Activated CD8-positive, alpha-beta memory T cell treated with anti-CD3 and anti-CD28 coated beads for 1 hour (primary cell): ENCODE results near the gene CNN3.

Source experiments
- DNase-seq, 2 donors: peaks; one replicate each; pipeline ENCODE4 v3.0.0-alpha.2; 2020; ENCODE audit warnings: low read depth in 1 of 2; ENCODE audit errors: extremely low read depth in 1 of 2

CNN3 gene

DNA sequence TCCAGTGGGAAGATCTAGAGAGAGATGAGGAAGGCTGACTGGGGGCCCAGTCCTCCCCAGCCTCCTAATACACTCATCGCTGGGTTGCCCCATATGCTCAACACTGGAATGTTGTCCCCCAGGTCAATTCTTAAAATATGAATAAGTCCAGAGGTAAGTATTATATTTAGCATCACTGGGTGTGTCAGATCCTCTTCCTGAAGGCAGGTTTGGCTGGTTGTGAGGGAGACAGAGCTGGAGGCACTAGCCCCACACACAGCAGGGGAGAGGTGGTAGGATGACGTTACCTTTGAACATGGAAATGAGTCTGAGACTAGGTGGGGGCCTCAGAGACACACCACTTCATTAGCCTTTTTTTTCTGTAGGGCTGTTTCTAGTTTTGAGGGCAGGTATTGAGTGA lies 64.2 kb downstream of the CNN3 start:
- no peak for DNase-seq

DNA sequence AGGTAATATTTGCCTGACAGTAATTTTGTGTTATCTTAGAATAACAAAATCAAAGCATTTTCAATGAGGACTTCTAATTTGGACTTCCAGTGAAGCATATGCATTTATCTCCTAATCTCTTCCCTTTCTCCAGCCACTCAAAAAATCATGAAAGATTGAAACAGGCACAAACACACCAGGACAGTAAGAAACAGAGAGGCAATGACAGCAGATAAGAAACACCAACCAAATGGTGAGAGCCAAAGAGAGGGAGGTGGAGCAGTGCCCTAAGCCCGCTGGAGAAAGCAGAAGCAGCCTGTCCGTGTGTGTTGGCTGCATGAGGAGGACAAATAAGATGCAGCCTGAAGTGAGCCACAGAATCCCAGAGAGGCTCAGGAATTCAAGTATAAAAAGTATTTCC lies 67.7 kb downstream of the CNN3 start:
- DNase-seq, result no peak

DNA sequence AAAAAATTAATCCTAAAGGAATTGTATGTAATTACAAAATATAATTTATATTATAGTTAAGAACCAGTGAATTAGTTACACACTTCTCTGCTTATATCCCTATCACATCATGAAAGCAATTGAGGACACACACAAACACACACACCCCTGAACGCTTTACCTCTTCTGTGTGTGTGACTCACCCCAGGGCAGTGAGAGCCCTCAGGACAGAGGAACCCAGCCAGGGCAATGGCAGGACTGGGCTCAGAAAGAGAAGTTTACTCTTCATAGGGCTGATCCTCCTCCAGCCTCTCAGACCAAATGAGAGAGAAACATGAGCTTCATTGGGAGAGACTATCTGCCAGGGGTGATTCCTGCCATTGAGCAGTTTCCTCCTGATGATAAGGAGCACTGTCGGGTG lies 68.6 kb downstream of the CNN3 start:
- DNase-seq, result no peak

DNA sequence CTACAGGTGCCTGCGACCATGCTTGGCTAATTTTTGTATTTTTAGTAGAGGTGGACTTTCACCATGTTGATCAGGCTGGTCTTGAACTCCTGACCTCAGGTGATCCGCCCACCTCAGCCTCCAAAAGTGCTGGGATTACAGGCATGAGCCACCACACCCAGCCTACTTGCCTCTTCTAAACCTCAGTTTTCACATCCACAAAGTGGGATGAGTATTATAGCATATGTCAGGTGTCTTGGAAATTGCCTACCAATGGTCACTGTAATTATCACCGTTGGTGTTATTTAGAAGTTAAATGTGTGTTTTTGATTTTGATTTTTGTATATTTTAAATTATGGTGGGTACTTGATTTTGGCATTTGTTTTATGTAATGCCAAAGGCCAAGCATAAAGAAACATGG lies 70.0 kb downstream of the CNN3 start:
- no peak for DNase-seq

DNA sequence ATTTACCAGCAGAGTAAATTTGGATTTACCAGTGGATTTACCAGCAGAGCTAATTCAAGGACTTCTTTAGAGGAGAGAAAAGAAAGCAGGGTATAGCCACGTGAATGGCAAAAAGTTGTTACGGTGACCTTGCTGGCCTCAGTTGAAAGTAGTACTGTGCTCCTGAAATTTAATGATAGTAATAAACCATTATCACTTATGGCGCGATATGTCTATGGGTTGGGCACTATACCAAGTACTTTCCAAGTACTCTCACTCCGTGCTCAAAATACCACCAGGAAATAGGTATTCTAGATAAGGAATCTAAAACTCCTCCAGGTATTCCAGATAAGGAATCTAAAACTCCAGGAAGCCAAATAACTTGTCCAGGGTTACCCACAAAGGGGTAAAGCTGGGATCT lies 70.9 kb downstream of the CNN3 start:
- DNase-seq, result no peak

DNA sequence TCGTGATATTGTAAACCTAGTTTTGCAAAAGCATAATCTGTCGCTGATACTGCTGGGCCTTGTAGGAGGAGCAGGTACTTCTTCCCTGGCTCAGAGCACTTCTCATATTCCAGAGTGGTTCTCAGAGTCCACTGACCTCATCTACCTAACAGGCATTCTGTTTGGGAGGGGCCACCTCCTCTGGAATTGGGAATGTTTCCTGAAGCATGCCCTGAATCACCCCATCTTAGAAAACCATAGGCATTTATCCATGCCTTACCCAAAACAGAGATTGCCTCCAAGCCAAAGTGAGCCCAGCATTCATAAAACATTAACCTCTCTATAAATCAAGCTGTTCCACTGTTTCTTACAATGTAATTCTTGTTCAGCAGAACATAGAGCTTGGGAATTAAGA lies 71.6 kb downstream of the CNN3 start:
- DNase-seq, result no peak

DNA sequence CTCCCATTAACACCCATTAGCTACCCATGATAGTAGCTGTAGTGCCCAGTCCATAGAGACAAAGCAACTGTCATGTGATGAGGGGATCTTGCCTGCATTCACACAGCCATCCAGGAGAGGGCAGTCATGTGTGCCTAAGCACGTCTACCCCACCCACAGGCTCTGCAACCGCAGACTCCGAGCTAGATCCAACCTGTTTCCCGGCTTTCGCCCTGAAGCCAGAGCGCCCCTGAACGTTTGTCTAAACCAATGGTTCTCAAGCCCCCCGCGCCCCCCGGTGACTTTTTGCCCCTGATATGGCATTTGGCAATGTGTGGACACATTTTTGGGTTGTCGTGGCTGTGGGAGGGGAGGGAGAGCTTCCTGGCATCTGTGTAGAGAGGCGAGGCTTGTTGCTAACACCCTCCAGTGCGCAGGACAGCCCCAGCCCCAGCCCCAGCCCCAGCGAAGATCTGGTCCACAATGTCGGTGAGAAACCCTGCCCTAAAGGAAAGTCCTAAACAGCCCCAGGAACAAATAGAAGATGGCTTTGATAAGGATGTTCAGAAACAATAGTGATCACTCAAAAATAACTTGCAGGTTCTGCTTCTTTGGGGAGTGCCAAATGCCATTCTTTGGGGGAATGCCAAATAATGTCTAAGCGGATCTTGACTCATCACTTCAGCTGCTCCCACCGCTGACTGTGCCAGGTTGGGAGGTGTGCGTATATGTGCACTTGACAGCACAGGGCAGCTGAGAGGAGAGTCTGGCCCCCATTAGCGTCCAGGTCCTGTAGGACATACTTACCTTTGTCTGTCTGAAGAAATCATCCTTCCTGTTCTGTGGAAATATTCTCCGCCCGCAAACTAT lies 72.2 kb downstream of the CNN3 start:
- DNase-seq, result peak; percentile 39 to 45

DNA sequence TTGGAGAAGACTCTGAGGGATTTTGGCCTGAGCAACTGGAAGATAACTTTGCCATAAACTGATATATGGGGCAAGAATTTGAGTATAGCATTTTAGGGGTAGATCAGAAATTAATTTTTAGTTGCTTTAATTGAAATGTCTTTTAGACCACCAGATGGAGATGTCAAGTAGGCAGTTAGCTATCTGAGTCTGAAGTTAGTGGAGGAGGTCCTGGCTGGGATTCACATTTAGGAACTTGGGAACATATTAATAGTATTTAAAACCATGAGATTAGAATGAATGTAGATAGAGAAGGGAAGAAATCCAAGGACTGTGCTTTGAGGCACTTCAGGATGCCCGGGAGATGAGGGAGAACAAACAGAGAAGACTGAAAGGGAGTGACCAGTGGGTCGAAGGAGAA lies 74.1 kb downstream of the CNN3 start:
- no peak for DNase-seq

DNA sequence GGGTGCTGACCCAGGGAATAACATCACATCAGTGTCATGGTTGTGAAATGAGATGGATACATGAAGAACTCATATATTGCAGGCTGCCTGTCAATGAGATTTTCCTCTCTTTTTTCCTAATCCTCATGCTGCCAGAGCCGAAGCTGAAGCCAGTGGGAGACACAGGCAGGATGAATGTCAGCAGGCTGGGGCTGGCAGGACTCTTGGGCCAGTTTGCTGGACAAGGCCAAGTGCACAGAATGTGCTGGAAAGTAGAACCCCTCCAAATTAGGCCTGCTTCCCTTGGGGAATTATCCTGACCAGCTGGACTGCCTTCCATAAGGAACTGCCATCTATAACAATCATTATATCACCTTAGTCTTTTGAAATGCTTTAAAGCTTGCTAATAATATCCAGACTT lies 75.3 kb downstream of the CNN3 start:
- no peak for DNase-seq
